Ishikawa (cell line): Measurements from ENCODE around the gene EIF1AD.

ENCODE experiments used
- CEBPB ChIP-seq: IDR thresholded peaks from 2 replicates; pipeline ENCODE4 v1.6.1; 2012
- CREB1 ChIP-seq: IDR thresholded peaks from 2 replicates; pipeline ENCODE4 v1.6.1; 2012; ENCODE audit warnings: low read depth
- EP300 ChIP-seq: IDR thresholded peaks from 2 replicates; pipeline ENCODE4 v1.6.1; 2012; ENCODE audit warnings: borderline replicate concordance
- RAD21 ChIP-seq: IDR thresholded peaks from 2 replicates; pipeline ENCODE4 v1.6.1; 2012; ENCODE audit warnings: low read depth
- TCF12 ChIP-seq: IDR thresholded peaks from 2 replicates; pipeline ENCODE4 v1.6.1; 2012; ENCODE audit warnings: low read depth
- TF ChIP-seq, protein P1 (sequence below): IDR thresholded peaks from 2 replicates; pipeline ENCODE4 v1.6.1; 2012; ENCODE audit warnings: low read depth, mild to moderate bottlenecking
- TF ChIP-seq, protein P2 (sequence below): IDR thresholded peaks from 2 replicates; pipeline ENCODE4 v1.6.1; 2012
- TF ChIP-seq, protein P3 (sequence below): IDR thresholded peaks from 2 replicates; pipeline ENCODE4 v1.6.1; 2012

DNA sequence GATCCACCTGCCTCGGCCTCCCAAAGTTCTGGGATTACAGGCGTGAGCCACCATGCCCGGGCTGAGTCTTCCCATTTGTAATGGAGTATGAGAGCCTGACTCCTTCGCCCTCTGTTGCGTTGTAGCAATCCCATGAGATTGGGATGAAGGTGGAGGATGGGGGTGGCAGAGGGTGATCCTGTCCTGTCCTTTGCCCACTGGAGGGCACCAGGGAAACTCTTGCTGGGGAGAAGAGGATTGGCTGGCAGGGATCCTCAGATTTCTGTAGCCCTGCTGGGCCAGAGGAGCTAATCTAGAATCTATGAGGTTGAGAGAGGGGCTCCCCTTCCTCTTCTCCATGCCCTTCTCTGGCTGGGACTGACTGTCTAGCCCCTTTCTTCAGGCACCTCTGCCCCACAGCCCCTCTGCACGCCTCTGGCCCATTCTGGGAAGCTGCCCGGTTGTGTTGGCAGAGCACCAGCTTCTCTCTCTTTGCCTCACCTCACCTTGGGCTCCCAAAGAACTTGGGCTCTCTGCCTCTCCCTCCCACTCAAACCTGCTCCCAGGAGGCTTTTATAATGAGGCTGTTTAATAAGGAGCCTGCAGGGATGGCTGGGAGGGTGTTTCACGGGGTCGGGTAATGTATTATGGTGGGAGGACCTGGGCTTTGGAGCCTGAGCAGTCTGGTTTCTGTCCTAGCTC, 33.8 kb upstream of the EIF1AD start:
- no peak for TF ChIP-seq CREB1
- no peak for TF ChIP-seq RAD21
- TF ChIP-seq, protein P1, sequence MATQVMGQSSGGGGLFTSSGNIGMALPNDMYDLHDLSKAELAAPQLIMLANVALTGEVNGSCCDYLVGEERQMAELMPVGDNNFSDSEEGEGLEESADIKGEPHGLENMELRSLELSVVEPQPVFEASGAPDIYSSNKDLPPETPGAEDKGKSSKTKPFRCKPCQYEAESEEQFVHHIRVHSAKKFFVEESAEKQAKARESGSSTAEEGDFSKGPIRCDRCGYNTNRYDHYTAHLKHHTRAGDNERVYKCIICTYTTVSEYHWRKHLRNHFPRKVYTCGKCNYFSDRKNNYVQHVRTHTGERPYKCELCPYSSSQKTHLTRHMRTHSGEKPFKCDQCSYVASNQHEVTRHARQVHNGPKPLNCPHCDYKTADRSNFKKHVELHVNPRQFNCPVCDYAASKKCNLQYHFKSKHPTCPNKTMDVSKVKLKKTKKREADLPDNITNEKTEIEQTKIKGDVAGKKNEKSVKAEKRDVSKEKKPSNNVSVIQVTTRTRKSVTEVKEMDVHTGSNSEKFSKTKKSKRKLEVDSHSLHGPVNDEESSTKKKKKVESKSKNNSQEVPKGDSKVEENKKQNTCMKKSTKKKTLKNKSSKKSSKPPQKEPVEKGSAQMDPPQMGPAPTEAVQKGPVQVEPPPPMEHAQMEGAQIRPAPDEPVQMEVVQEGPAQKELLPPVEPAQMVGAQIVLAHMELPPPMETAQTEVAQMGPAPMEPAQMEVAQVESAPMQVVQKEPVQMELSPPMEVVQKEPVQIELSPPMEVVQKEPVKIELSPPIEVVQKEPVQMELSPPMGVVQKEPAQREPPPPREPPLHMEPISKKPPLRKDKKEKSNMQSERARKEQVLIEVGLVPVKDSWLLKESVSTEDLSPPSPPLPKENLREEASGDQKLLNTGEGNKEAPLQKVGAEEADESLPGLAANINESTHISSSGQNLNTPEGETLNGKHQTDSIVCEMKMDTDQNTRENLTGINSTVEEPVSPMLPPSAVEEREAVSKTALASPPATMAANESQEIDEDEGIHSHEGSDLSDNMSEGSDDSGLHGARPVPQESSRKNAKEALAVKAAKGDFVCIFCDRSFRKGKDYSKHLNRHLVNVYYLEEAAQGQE = no peak
- TF ChIP-seq TCF12 = no peak
- TF ChIP-seq, protein P2, sequence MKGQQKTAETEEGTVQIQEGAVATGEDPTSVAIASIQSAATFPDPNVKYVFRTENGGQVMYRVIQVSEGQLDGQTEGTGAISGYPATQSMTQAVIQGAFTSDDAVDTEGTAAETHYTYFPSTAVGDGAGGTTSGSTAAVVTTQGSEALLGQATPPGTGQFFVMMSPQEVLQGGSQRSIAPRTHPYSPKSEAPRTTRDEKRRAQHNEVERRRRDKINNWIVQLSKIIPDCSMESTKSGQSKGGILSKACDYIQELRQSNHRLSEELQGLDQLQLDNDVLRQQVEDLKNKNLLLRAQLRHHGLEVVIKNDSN = no peak
- no peak for TF ChIP-seq CEBPB
- no peak for TF ChIP-seq EP300
- TF ChIP-seq, protein P3, sequence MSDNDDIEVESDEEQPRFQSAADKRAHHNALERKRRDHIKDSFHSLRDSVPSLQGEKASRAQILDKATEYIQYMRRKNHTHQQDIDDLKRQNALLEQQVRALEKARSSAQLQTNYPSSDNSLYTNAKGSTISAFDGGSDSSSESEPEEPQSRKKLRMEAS = no peak
